Uterine smooth muscle cell (primary cell): ENCODE measurements around the gene HKDC1. TPM values are rescaled to one million over a fixed set of nuclear protein-coding genes. Genes with fewer than 3 reads are reported as not detected.

Experiments
- total RNA-seq: library from RNA; depleted of rRNA; stranded (reverse); fragments of >200 nt; gene quantifications from 2 replicates; pipeline ENCODE4 v1.2.3, GENCODE V29; 2014

Gene HKDC1, protein sequence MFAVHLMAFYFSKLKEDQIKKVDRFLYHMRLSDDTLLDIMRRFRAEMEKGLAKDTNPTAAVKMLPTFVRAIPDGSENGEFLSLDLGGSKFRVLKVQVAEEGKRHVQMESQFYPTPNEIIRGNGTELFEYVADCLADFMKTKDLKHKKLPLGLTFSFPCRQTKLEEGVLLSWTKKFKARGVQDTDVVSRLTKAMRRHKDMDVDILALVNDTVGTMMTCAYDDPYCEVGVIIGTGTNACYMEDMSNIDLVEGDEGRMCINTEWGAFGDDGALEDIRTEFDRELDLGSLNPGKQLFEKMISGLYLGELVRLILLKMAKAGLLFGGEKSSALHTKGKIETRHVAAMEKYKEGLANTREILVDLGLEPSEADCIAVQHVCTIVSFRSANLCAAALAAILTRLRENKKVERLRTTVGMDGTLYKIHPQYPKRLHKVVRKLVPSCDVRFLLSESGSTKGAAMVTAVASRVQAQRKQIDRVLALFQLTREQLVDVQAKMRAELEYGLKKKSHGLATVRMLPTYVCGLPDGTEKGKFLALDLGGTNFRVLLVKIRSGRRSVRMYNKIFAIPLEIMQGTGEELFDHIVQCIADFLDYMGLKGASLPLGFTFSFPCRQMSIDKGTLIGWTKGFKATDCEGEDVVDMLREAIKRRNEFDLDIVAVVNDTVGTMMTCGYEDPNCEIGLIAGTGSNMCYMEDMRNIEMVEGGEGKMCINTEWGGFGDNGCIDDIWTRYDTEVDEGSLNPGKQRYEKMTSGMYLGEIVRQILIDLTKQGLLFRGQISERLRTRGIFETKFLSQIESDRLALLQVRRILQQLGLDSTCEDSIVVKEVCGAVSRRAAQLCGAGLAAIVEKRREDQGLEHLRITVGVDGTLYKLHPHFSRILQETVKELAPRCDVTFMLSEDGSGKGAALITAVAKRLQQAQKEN
- 1.3 and 10.6 TPM in 2 replicates for total RNA-seq

DNA sequence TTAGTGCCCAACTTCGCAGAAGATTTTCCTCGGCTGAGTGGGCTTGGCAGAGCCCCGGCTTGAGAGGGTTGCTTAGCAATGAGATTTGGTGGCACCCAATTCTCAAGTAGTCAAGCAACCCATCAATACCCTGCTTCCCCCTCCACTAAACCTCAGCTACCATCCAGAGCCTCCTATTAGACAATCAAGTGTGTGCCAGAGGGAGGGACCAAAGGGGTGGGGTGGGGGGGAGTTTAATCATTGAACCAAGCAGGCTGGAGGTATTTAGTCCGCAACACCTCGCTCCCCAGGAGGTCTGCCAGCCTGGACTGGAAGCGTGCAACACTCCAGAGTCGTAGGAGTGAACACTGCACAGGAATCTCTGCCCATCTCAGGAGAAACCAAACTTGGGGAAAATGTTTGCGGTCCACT is at the start of gene HKDC1:
HKDC1 (plus strand) TSS at position 292 of the 411 bp plus-strand sequence; CDS start at position 396, 104 bp downstream.

DNA sequence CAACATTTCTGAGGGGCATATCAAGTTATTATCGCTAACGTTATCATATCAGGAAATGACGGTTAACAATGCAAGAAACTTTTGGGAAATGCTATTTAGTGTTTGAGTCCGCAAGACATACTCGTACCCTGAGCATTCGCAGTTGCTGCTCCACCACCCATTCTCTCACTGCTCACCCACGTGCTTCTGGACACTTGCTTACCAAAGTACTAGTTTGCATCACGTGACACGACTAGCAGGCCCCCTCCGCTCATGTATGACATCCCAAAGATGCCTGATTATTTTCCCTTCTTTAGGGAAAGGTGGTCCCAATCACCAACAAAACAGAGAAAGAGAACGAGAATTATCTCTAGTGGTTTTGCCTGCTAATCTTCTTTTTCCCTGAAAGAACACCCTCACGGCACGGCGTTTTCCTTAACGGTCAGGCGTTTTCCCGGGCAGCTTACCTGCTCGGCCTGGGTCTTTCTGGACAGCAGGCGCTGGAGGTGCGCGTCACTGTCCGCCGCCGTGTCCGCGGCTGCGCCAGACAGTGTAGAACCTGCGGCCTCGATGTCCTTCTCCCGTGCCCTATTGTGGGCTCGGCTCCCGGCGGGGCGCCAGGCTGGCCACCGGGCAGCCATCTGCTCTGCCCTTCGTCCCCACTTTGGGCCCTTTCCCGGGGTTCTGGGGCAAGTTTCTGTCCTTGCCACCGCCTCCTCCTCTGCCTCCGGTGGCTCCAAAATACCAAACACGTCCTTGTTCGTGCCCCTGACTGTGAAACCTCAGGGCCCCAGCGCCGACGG is 40.2 kb upstream of the HKDC1 start, which contains the start of gene SUPV3L1:
SUPV3L1 (plus strand) TSS at position 492 of the 782 bp plus-strand sequence; CDS start at position 550, 58 bp downstream.

DNA sequence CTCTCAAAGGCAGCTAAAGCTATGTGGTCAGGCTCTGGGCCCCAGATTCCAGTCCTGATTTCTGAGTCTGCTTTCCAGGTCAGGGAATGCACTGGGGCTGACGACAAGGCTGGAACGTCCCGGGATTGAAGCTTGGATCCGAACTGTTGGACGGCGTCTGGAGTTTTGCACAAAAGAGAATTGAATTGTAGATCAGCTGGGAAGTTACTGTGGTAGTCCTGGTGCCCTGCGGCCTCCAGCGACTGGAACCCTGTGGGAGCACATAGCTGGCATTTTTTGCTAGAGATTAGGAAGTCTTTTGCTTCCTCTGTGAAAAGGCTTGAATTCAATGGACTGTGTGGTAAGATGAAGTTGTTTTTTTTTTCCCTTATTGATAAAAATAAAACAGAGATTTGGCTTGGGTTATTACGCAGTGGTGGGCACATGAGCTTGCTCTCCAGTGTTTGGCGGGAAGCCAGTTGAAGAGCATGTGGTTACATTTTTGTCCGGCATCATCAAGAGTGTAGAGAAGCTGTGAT is 58.4 kb downstream of the HKDC1 start, which contains the start of gene HK1:
HK1 (plus strand) TSS at position 51 of the 518 bp plus-strand sequence.

Other genes starting within 250 kb of the HKDC1 start
- gene KIFBP, start 231.5 kb upstream of the HKDC1 start, total RNA-seq = 42.2 and 55.6 TPM in 2 replicates
- 28.6 and 94.5 TPM in 2 replicates for gene SRGN, start 132.2 kb upstream of the HKDC1 start, total RNA-seq
- 44.9 and 49.0 TPM in 2 replicates for gene VPS26A, start 96.2 kb upstream of the HKDC1 start, total RNA-seq
- gene SUPV3L1, start 40.1 kb upstream of the HKDC1 start, total RNA-seq = 35.7 and 54.7 TPM in 2 replicates
- gene HK1, start 58.2 kb downstream of the HKDC1 start, total RNA-seq = 129 and 210 TPM in 2 replicates
- 0.12 TPM in 1 of 2 replicates, not detected in the other for gene TACR2, start 196.6 kb downstream of the HKDC1 start, total RNA-seq
- 1.2 and 1.4 TPM in 2 replicates for gene TSPAN15, start 231.1 kb downstream of the HKDC1 start, total RNA-seq